Activated CD4-positive, alpha-beta T cell treated with anti-CD3 and anti-CD28 coated beads, Interleukin-2, Interleukin-6, amounts not matched to agents 100 ng/mL and 50 ng/mL, durations not matched to agents 16 hours and 8 hours (primary cell): ENCODE measurements around the gene FOCAD.
"Not testable (repeated sequence)": the region's sequence is repeated elsewhere in the genome, so short reads cannot be mapped to it uniquely, and the experiment has no call there.

ENCODE experiments used
- DNase-seq: peaks from one replicate; pipeline ENCODE4 v3.0.0-alpha.2; 2020

FOCAD gene

GRCh38 chr9:20898885-20899554 is 215.0 kb downstream of the FOCAD start:
- no peak for DNase-seq

GRCh38 chr9:20903212-20903611 is 219.2 kb downstream of the FOCAD start:
- DNase-seq, result no peak

DNA sequence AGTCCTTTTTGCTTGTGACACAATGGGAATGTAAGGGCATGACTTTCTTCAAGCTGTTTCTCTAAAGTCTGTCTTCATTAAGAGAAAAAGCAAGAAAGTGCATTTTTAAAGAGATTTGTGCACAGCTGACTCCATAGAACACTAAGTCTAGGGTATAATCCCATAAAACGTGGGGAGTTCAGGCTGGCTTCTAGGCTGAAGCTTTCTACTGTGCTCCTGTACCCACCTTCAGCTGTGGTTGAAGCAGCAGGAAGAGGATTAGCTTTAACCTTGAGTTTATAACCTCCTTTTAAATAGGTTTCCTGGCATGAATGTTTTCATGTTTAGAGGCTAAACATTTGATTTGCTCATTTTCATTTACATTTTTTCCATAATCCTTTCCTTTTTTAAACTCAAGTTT is 220.9 kb downstream of the FOCAD start:
- no peak for DNase-seq

DNA sequence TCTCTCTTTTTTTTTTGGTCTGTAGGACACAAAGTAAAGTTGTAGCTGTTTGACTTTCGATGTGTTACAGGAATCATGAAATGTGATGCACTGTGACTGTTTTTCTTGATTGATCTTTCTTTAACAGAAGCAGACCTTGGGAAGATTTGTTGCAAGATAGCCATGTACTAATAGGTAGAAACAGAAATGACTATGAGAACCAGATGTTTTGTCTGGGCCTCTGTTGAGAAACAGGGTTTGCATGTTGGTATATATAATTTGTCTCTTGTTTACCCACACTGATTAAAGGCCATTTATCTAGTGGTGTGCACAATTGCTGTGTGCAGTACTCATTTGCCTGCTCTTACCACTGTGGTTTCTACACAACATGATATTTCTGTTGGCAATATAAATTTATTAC is 222.3 kb downstream of the FOCAD start:
- no peak for DNase-seq

DNA sequence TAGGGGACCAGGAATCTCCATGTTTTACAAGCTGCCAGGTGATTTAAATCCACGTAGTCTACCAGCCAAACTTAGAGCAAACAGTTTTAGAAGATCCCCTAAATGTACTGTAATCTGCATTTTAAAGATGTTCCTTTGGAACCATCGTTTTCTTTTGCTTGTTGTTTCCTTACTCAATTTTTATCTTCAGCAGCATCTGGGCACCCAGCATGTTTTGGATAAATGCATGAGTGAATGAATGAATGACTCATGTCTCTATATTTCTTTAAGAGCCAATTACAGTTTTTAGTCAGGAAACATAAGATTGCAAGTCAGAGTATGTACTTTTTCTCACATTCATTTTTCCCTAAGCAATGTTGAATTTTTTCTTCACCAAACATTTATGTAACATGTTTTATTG is 224.4 kb downstream of the FOCAD start:
- no peak for DNase-seq

DNA sequence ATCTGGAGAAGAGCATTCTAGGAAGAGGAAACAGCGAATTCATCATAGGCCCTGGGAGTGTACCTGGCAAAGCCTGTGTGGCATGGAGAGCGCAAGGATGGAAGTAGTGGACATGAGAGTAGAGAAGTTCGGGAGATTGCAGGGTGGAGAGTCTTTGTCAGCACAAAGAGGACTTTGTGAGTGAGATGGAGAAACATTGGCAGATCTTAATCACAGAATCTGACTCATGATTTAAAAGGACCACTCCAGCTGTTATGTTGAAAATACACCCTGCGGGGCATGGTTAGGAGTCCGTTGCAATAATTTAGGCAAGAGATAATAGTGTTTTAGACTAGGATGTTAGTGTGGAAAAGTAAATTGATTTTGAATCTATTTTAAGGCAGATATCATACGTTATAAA is 230.5 kb downstream of the FOCAD start:
- DNase-seq, result no peak

DNA sequence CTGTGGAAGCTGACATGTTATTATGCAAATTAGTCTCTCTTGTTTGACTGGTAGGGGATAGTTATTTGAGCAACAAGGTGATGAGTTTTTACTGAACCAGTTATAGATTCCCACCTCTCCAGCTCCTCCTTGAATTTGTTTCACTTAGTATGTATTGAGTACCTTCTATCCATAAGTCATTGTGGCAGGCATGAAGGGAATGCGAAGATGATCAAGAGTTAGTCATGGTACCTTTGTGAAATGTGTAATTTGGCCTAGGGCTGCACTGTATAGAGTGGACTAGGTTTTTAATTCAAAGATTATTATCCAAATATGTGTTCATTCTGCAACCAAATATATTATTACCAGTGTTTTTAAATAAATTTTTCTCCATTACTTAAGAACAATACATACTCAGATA is 237.3 kb downstream of the FOCAD start:
- no peak for DNase-seq

GRCh38 chr9:20925256-20926045 is 241.4 kb downstream of the FOCAD start:
- DNase-seq, result peak; percentile 48

GRCh38 chr9:20929276-20929675 is 245.2 kb downstream of the FOCAD start:
- no peak for DNase-seq

DNA sequence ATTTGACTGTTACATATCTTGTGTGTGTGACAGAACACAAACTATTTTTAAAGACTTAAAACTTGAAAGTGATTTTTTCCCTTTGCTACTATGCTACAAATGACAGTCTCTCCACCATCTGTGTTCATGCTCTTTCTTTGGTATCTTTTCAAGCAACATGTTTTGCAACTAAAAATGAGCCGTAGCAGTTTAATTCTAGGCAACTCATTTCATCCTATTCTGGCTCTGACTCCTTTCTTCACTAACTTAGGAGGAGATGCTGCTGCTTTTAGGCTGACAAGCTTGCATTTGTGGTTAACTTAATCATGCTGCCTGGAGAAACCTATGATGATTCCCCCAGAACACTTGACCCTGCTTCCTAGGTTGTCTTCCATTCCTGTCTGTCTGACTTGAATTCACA is 246.8 kb downstream of the FOCAD start:
- peak; percentile 15 for DNase-seq

DNA sequence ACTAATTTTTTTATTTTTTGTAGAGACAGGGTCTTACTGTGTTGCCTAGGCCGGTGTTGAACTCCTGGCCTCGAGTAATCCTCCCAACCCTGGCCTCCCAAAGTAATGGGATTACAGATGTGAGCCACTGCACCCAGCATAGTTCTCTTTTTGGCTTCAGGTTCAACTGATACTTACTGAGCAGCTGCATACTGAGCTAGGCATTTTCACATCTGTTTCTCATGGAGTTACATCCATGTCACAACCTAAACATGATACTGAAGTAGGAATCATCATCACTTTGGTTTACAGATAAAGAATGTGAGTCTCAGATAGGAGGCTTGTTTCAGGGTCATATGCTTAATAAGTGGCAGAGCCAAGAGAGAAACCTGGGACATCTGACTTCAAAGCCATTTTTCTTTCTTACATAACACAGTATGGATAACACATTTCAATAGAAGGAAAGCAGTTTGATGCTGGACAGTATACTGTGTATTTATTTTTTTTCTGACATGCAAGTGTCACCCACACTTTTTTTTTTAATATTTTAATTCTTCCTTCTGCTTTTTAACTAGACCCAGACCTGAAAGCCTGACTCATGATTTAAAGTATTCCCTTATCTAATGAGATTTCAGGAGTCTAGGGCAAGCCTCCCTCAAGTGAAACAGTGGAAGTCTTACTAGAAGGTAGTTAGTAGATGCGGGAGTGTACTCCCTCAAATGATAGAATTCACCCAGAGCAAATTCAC is 256.6 kb downstream of the FOCAD start:
- DNase-seq, result no peak

GRCh38 chr9:20941174-20941690 is 257.2 kb downstream of the FOCAD start:
- peak; percentile 78 for DNase-seq

GRCh38 chr9:20944507-20944906 is 260.4 kb downstream of the FOCAD start:
- DNase-seq, result no peak

DNA sequence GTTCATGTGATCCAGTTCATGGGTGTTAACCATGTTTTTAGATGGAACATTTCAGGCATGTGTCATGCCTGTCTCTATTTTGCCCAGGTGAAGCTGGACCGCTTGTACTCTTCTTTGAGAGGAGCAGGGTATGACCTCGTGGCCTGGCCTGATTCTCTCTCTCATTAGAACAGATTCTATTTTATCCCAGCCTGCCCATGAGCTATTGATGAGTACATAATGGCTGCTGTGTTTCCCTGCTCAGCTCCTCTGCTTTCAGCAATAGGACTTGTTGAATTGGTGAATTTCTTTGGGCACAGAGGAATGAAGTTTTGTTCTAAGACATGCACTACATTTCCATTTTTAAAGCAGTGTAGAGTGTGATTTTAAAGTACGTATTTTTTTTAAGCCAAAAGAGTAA is 261.2 kb downstream of the FOCAD start:
- DNase-seq, result no peak

GRCh38 chr9:20945856-20946255 is 261.8 kb downstream of the FOCAD start:
- DNase-seq, result no peak

GRCh38 chr9:20948703-20949102 is 264.6 kb downstream of the FOCAD start:
- DNase-seq, result no peak

GRCh38 chr9:20950707-20951106 is 266.6 kb downstream of the FOCAD start:
- DNase-seq, result no peak

GRCh38 chr9:20962536-20963225 is 278.6 kb downstream of the FOCAD start:
- DNase-seq, result no peak

DNA sequence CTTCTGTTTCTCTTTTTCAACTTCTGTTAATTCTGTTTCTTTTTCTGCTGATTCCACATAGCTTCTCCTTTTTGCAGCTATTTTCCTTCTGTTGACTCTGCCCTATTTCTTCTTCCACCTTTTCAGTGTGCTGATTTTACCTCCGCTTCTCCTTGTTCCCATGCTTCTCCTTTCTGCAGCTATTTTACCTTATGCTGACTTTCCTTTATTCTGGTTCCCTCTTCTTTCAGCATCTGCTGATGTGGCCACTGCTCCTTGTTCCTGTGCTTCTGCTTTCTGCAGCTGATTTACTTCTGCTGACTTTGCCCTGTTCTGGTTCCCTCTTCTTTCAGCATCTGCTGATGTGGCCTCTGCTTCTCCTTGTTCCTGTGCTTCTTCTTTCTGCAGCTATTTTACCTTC is 288.6 kb downstream of the FOCAD start:
- DNase-seq, result no peak

DNA sequence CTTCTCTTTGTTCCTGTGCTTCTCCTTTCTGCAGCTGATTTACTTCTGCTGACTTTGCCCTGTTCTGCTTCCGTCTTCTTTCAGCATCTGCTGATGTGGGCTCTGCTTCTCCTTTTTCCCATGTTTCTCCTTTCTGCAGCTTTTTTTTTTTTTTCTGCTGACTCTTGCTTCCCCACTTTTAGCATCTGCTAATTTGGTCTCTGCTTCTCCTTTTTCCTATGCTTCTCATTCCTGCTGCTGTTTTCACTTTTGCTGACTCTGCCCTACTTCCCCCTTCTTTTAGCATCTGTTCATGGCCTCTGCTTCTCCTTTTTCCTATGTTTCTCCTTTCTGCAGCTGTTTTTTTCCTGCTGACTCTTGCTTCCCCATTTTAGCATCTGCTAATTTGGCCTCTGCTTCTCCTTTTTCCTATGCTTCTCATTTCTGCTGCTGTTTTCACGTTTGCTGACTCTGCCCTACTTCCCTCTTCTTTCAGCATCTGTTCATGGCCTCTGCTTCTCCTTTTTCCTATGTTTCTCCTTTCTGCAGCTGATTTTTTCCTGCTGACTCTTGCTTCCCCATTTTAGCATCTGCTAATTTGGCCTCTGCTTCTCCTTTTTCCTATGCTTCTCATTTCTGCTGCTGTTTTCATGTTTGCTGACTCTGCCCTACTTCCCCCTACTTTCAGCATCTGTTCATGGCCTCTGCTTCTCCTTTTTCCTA is 289.3 kb downstream of the FOCAD start:
- DNase-seq, result not testable (repeated sequence)

- DNase-seq, result not testable (repeated sequence)
These were observed 290.3 kb downstream of the FOCAD start for GRCh38 chr9:20974191-20974938.

DNA sequence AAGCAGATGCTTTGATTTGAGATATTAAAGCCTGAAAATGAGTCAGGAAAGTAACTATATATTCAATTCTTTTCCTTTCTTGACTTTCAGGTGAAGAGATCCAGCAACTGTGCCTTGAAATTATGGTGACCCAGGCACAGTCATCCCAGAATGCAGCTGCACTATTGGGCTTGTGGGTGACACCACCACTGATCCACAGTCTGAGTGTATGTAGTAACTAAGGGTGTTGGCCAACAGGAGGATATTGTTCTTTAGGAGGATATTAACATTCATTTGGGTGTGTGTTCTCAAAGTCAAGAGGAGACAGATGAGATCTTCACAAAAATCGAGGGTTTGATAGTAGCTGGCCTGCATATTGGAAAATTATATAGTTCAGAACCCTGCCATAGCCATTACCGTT is 294.2 kb downstream of the FOCAD start:
- no peak for DNase-seq
